ENCODE data around the gene SPINT1.

DNA sequence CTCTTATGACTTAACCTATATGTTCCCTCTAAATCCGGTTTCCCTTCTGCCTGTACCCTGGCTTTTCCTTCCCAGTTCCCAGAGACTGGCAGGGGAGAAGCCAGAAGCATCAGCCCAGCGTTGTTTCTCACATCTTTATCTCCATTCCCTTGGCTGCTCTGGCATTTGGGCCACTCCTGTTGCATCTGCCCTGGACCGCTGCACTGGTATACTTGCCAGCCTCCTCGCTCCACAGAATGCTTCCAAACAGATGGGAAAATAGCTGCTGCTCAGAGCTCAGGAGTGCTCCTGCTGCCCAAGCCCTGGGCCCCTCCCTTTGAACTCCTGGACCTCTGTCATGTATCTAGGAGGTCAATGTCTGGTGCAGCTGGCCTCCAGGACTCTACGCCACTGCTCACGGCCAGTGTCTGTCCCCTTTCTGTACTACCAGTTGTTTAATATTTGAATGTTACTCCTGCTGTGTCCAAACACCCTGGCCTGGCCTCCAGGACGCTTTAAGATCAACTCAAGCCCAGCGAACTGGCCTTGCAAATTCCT, 6.8 kb downstream of the SPINT1 start:
- TF ChIP-seq, protein P1, sequence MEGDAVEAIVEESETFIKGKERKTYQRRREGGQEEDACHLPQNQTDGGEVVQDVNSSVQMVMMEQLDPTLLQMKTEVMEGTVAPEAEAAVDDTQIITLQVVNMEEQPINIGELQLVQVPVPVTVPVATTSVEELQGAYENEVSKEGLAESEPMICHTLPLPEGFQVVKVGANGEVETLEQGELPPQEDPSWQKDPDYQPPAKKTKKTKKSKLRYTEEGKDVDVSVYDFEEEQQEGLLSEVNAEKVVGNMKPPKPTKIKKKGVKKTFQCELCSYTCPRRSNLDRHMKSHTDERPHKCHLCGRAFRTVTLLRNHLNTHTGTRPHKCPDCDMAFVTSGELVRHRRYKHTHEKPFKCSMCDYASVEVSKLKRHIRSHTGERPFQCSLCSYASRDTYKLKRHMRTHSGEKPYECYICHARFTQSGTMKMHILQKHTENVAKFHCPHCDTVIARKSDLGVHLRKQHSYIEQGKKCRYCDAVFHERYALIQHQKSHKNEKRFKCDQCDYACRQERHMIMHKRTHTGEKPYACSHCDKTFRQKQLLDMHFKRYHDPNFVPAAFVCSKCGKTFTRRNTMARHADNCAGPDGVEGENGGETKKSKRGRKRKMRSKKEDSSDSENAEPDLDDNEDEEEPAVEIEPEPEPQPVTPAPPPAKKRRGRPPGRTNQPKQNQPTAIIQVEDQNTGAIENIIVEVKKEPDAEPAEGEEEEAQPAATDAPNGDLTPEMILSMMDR (IDR thresholded peaks at IDR 0.05), result no peak
- TF ChIP-seq POLR2A (IDR thresholded peaks at IDR 0.05), result no peak
